GM13977 (cell line): ENCODE results near the gene PDE4B.

ENCODE experiments used
- DNase-seq: peaks from one replicate; pipeline ENCODE4 v3.0.0; 2012; ENCODE audit warnings: low spot score
- in situ Hi-C: fragments of 300-500 bp; cut with MboI; formaldehyde crosslinking; loops from one replicate; pipeline ENCODE4 v1.12.0; 2022; ENCODE audit warnings: low sequenced_read_pairs, low pct_unique_long_range_greater_than_20kb, mixed read lengths, inconsistent platforms; ENCODE audit not compliant: unreplicated experiment
- TF ChIP-seq, protein P1 (sequence below): IDR thresholded peaks from 2 replicates; pipeline ENCODE4 v1.5.1; 2012; ENCODE audit warnings: mild to moderate bottlenecking, control low read depth; ENCODE audit not compliant: insufficient read depth; ENCODE audit errors: extremely low read depth, missing control alignments

Gene PDE4B

GRCh38 chr1:65971547-65971946, 178.9 kb downstream of the PDE4B start:
- TF ChIP-seq, protein P1, sequence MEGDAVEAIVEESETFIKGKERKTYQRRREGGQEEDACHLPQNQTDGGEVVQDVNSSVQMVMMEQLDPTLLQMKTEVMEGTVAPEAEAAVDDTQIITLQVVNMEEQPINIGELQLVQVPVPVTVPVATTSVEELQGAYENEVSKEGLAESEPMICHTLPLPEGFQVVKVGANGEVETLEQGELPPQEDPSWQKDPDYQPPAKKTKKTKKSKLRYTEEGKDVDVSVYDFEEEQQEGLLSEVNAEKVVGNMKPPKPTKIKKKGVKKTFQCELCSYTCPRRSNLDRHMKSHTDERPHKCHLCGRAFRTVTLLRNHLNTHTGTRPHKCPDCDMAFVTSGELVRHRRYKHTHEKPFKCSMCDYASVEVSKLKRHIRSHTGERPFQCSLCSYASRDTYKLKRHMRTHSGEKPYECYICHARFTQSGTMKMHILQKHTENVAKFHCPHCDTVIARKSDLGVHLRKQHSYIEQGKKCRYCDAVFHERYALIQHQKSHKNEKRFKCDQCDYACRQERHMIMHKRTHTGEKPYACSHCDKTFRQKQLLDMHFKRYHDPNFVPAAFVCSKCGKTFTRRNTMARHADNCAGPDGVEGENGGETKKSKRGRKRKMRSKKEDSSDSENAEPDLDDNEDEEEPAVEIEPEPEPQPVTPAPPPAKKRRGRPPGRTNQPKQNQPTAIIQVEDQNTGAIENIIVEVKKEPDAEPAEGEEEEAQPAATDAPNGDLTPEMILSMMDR, result no peak
- in situ Hi-C loops, result loop anchor here (25.0 kb wide), 1 partner anchor 491 kb away; no protein-coding TSS in a partner anchor
- DNase-seq, result no peak

- in situ Hi-C loops, result no loop called here
- DNase-seq, result no peak
- TF ChIP-seq, protein P1, result no peak
These were observed 183.0 kb downstream of the PDE4B start for GRCh38 chr1:65975708-65976107.

DNA sequence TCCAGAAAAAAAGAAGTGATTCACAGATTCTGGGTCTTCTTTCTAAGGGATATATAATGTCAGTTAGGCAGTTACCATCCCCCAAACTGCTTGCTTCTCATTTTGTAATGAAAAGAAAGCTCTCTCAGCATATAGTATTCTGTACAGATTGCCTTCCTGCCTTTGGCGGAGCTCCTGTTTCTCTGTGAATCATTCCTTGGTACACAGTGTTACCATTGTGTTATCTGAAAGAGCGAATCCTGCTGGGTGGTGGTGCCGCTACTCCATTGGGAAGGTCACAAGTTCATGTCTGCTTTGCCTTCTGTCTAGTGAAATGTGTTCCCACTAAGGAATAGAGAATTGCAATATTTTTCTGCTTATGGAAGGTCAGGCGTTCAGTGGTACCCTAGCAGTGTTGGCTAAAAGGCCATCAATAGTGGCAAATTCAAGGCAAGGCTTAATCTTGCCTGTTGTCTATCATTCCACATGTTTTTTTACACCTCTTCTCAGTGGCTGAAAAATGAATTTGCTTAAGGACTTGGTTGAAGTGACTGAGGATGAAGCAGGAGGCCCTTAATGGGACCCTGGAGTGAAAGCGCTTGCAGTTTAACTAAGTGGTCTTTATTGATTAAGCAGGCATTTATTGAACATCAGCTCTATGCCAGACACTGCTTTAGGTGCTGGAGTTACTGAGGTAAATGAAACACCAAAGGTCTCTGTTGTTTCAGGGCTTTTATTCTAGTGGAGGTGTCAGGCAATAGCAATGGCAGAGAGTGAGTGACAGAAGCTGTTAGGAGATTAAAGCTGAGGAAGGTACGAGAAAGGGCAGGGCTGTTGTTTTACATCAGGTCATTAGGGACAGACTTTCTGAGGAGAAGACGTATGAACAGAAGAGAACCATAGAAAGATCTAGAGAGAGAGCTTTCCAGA, 186.7 kb downstream of the PDE4B start:
- TF ChIP-seq, protein P1, result no peak
- DNase-seq, result no peak
- in situ Hi-C loops, result no loop called here

DNA sequence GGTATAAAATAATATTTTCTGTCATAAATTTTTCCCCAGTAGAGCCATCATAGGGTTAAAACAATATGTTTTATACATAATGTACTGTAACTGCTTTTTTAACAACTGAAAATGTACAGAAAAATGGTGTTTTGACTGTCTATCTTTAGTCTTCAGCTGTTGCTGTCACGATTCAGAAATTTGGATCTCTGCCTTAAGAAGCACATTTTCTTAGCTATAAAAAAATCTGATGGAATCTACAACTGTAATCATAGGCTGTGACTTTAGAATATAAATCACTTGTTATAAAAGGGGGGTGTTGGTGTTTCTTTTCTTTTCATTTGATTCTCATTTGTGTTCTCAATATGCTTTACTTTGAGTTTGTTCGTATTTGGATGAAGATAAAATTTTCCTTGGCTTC, 187.5 kb downstream of the PDE4B start:
- DNase-seq, result no peak
- in situ Hi-C loops, result no loop called here
- TF ChIP-seq, protein P1, result no peak

DNA sequence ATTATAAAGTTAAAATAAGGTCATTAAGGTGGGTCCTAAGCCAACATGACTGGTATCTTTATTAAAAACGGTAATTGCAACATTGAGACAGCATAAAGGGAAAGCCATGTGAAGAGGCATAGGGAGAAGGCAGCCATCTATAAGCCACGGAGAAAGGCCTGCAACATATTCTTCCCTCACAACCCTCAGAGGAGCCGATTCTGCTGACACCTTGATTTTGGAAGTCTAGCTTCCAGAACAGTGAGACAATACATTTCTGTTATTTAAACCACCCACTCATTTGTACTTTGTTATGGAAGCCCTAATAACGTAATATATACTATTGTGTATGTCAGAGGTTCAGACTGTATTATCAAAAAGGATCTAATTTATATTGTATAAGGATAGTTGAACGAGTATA, 190.8 kb downstream of the PDE4B start:
- TF ChIP-seq, protein P1, result no peak
- no peak for DNase-seq
- in situ Hi-C loops, result no loop called here

DNA sequence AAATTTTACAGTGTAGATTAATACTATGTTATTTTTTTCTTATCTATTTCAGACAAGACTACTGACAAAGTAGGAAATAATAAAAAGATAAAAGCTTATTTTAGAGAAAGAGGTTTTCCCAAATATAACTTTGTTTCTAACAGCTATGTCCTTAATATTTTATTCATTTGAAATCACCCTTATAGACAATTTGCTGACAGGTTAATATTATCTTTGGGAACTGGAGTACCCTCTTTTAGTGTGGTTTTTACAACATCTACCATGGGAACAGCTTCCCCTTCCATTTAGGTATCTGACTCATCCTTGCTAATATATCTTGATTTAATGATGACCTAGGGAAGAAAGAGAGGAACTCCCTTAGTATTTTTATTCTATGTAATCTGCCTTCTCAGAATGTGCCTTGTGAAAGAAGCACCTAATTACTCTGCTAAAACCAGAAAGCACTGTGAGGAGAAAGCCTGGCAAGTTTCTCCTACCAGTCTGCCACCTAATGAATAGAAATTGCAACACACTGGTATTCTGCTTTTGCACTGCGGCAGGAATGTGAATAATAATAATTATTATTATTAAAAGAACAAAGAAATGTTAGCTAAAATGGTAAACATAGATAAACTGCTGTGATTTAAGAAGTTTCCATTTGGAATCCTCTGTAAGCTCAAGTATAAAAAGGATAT, 192.8 kb downstream of the PDE4B start:
- in situ Hi-C loops, result no loop called here
- no peak for DNase-seq
- TF ChIP-seq, protein P1, result no peak
